DMS153 treated with DMSO at 0.1 percent for 48 hours (cell line): ENCODE data around the gene SAYSD1.
A peak's percentile ranks its signal among the peaks of the same experiment; 100 is the strongest.

Experiments
- DNase-seq: peaks from one replicate; lab custom pipeline; 2025; ENCODE audit not compliant: unreplicated experiment; lab: John Stamatoyannopoulos, UW

SAYSD1 gene

GRCh38 chr6:39079197-39080125 lies 35.5 kb downstream of the SAYSD1 start:
- DNase-seq = no peak

GRCh38 chr6:39078695-39079094 lies 36.3 kb downstream of the SAYSD1 start:
- DNase-seq = no peak

- no peak for DNase-seq
Measured at GRCh38 chr6:39077882-39078594, 36.9 kb downstream of the SAYSD1 start.

GRCh38 chr6:39076623-39077535 lies 38.1 kb downstream of the SAYSD1 start:
- no peak for DNase-seq

GRCh38 chr6:39075807-39076622 lies 39.0 kb downstream of the SAYSD1 start:
- DNase-seq = no peak

GRCh38 chr6:39075010-39075686 lies 39.8 kb downstream of the SAYSD1 start:
- DNase-seq = no peak

- DNase-seq = no peak
Measured at GRCh38 chr6:39074486-39074885, 40.5 kb downstream of the SAYSD1 start.

- no peak for DNase-seq
Measured at GRCh38 chr6:39073471-39074355, 41.3 kb downstream of the SAYSD1 start.

- no peak for DNase-seq
Measured at GRCh38 chr6:39072830-39073229, 42.2 kb downstream of the SAYSD1 start.

- DNase-seq = no peak
Measured at GRCh38 chr6:39068391-39068790, 46.6 kb downstream of the SAYSD1 start.

- no peak for DNase-seq
Measured at GRCh38 chr6:39065561-39065960, 49.4 kb downstream of the SAYSD1 start.

- DNase-seq = no peak
Measured at GRCh38 chr6:39063526-39063925, 51.5 kb downstream of the SAYSD1 start.

GRCh38 chr6:39062014-39062740 lies 52.8 kb downstream of the SAYSD1 start:
- no peak for DNase-seq

GRCh38 chr6:39061588-39061987 lies 53.4 kb downstream of the SAYSD1 start:
- DNase-seq = no peak

- no peak for DNase-seq
Measured at GRCh38 chr6:39061182-39061581, 53.8 kb downstream of the SAYSD1 start.

GRCh38 chr6:39060467-39061160 lies 54.4 kb downstream of the SAYSD1 start:
- no peak for DNase-seq

- peak; percentile 38 for DNase-seq
Measured at GRCh38 chr6:39059496-39060310, 55.3 kb downstream of the SAYSD1 start.
